PC-9 (cell line): ENCODE data around the gene CAB39L. TPM values are rescaled to one million over a fixed set of nuclear protein-coding genes. Genes with fewer than 3 reads are reported as not detected.

Experiments used
- BruUV-seq: library from RNA; stranded (reverse); fragments of 400-500 nt; replicated peaks from 2 replicates; lab custom pipeline; 2021; lab: Mats Ljungman, UMichigan
- CTCF ChIA-PET: fragments of 300-600 bp; sonication (Branson Sonifier 250); formaldehyde crosslinking; loops from one replicate; lab custom pipeline; 2022; ENCODE audit warnings: antibody characterized with exemption; lab: Charles Lee
- POLR2A ChIA-PET: fragments of 300-600 bp; sonication (Branson Sonifier 250); formaldehyde crosslinking; loops from one replicate; lab custom pipeline; 2022; ENCODE audit warnings: antibody characterized with exemption; ENCODE audit not compliant: unreplicated experiment; lab: Charles Lee
- DNase-seq, 2 experiments: peaks; one replicate each; pipeline versions ENCODE4 v3.0.0 to v3.0.0-alpha.2; 2015 to 2022; ENCODE audit warnings: mixed read lengths in 1 of 2
- H2AFZ ChIP-seq: fragments of 200-600 bp; sonication (generic); 2 replicates; pipeline ENCODE4 v1.8.1; 2017; ENCODE audit warnings: antibody characterized with exemption
- H3F3A ChIP-seq: fragments of 200-600 bp; sonication (generic); 2 replicates; pipeline ENCODE4 v1.8.1; 2017; ENCODE audit warnings: antibody characterized with exemption, mild to moderate bottlenecking, low read depth; ENCODE audit not compliant: insufficient read depth
- H3K27ac ChIP-seq: fragments of 200-600 bp; sonication (generic); 2 replicates; pipeline ENCODE4 v1.6.1; 2016; ENCODE audit warnings: mixed run types
- H3K27me3 ChIP-seq: fragments of 200-600 bp; sonication (generic); 2 replicates; pipeline ENCODE4 v1.6.1; 2016; ENCODE audit warnings: low read depth, mixed run types; ENCODE audit not compliant: insufficient read depth
- H3K36me3 ChIP-seq: fragments of 200-600 bp; sonication (generic); 2 replicates; pipeline ENCODE4 v1.6.1; 2016; ENCODE audit warnings: low read depth, mixed run types
- H3K4me1 ChIP-seq: fragments of 200-600 bp; sonication (generic); replicated peaks from 2 replicates; pipeline ENCODE4 v1.6.1; 2016; ENCODE audit warnings: mixed run types; ENCODE audit not compliant: insufficient read depth
- H3K4me2 ChIP-seq: fragments of 200-600 bp; sonication (generic); 2 replicates; pipeline ENCODE4 v1.6.1; 2017; ENCODE audit warnings: mixed run types
- H3K4me3 ChIP-seq: fragments of 200-600 bp; sonication (generic); 2 replicates; pipeline ENCODE4 v1.6.1; 2016; ENCODE audit warnings: mixed run types
- H3K79me2 ChIP-seq: fragments of 200-600 bp; sonication (generic); 2 replicates; pipeline ENCODE4 v1.6.1; 2017; ENCODE audit warnings: low read depth, mixed run types
- H3K9me2 ChIP-seq: fragments of 200-600 bp; sonication (generic); 2 replicates; pipeline ENCODE4 v1.8.1; 2017; ENCODE audit warnings: mild to moderate bottlenecking; ENCODE audit not compliant: insufficient read depth
- H3K9me3 ChIP-seq: fragments of 200-600 bp; sonication (generic); 2 replicates; pipeline ENCODE4 v1.8.1; 2016; ENCODE audit warnings: low read depth; ENCODE audit not compliant: insufficient read depth
- H4K20me1 ChIP-seq: fragments of 200-600 bp; sonication (generic); 2 replicates; pipeline ENCODE4 v1.8.1; 2017; ENCODE audit not compliant: insufficient read depth
- CTCF ChIP-seq: fragments of 200-600 bp; sonication (generic); conservative IDR thresholded peaks from 2 replicates; pipeline ENCODE4 v1.6.1; 2017; ENCODE audit warnings: mixed run types, antibody characterized with exemption, mild to moderate bottlenecking, moderate library complexity
- EZH2 ChIP-seq: fragments of 200-600 bp; sonication (generic); IDR thresholded peaks from 2 replicates; pipeline ENCODE4 v1.8.0; 2017; ENCODE audit warnings: antibody characterized with exemption, low read depth
- intact Hi-C: fragments of 100-400 bp; cut with micrococcal nuclease; formaldehyde crosslinking; loops from one replicate; pipeline ENCODE4 v1.10.0; 2022; ENCODE audit not compliant: unreplicated experiment
- total RNA-seq: library from RNA; stranded (reverse); gene quantifications from 2 replicates; pipeline ENCODE4 v1.2.3, GENCODE V29; 2021

Gene CAB39L
- total RNA-seq, 1 experiment from 2014 or later = 10.7 TPM

GRCh38 chr13:49308097-49308875 lies 135.6 kb downstream of the CAB39L start:
- H2AFZ ChIP-seq = no peak overlapping the region
- TF ChIP-seq EZH2 = no peak
- TF ChIP-seq CTCF = no peak
- H3K27ac ChIP-seq = no peak overlapping the region
- H3K4me1 ChIP-seq = no peaks in the 10 kb centered on the region; the same call in 1 of the 2 replicates
- CTCF ChIA-PET = interaction anchor here (0.5 to 0.6 kb wide), 3 partner anchors 128 to 1750 kb away, joined by 3 to 7 read pairs (median 4); no protein-coding TSS in a partner anchor
- no peak overlapping the region for H3K4me2 ChIP-seq
- H3K9me2 ChIP-seq = no peaks in the 10 kb centered on the region
- no peak for DNase-seq
- no peaks in the 10 kb centered on the region for H3K9me3 ChIP-seq
- no peak overlapping the region for H3K4me3 ChIP-seq
- POLR2A ChIA-PET = interaction anchor here (0.7 kb wide), 1 partner anchor 107 kb away, joined by 3 read pairs; no protein-coding TSS in a partner anchor
- H3F3A ChIP-seq = no peaks in the 10 kb centered on the region; the same call in 1 of the 2 replicates
- no peaks in the 10 kb centered on the region for H3K36me3 ChIP-seq
- H3K27me3 ChIP-seq = no peaks in the 10 kb centered on the region
- H4K20me1 ChIP-seq = no peaks in the 10 kb centered on the region
- BruUV-seq = no TSS peak
- no peaks in the 10 kb centered on the region for H3K79me2 ChIP-seq
- intact Hi-C loops = loop anchor here (10.0 kb wide), 2 partner anchors 187 to 547 kb away; partner anchors contain the start of gene PHF11

- POLR2A ChIA-PET = no interaction called here
- Histone ChIP-seq H3K9me2 (no peaks in the 10 kb centered on the region), H3K4me2 (no peak overlapping the region), H2AFZ (no peak overlapping the region), H3K27me3 (no peaks in the 10 kb centered on the region), H3K9me3 (no peaks in the 10 kb centered on the region), H3K36me3 (no peaks in the 10 kb centered on the region), H3K27ac (no peak overlapping the region), H3K4me1 (no peaks in the 10 kb centered on the region; the same call in 1 of the 2 replicates), H3K79me2 (no peaks in the 10 kb centered on the region), H3F3A (no peaks in the 10 kb centered on the region; the same call in 1 of the 2 replicates), H4K20me1 (no peaks in the 10 kb centered on the region), H3K4me3 (no peak overlapping the region)
- intact Hi-C loops = loop anchor here (10.0 kb wide), 2 partner anchors 187 to 547 kb away; partner anchors contain the start of gene PHF11
- TF ChIP-seq CTCF = no peak
- TF ChIP-seq EZH2 = no peak
- CTCF ChIA-PET = interaction anchor here (0.5 kb wide), 1 partner anchor 1751 kb away, joined by 7 read pairs; no protein-coding TSS in a partner anchor
- DNase-seq = no peak
- BruUV-seq = no TSS peak
Measured at GRCh38 chr13:49307365-49307764, 136.5 kb downstream of the CAB39L start.

- H3K79me2 ChIP-seq = no peaks in the 10 kb centered on the region
- CTCF ChIA-PET = no interaction called here
- no peak overlapping the region for H3K4me2 ChIP-seq
- H3K27me3 ChIP-seq = no peaks in the 10 kb centered on the region
- H3K4me1 ChIP-seq = no peaks in the 10 kb centered on the region; the same call in 1 of the 2 replicates
- H4K20me1 ChIP-seq = no peaks in the 10 kb centered on the region
- H3K9me2 ChIP-seq = no peaks in the 10 kb centered on the region
- no peaks in the 10 kb centered on the region; the same call in 1 of the 2 replicates for H3F3A ChIP-seq
- no peak overlapping the region for H3K4me3 ChIP-seq
- intact Hi-C loops = loop anchor here (10.0 kb wide), 2 partner anchors 189 to 549 kb away; partner anchors contain the start of gene PHF11
- BruUV-seq = no TSS peak
- H2AFZ ChIP-seq = no peak overlapping the region
- no peak overlapping the region for H3K27ac ChIP-seq
- TF ChIP-seq EZH2 = no peak
- TF ChIP-seq CTCF = no peak
- no peaks in the 10 kb centered on the region for H3K9me3 ChIP-seq
- no peak for DNase-seq
- no peaks in the 10 kb centered on the region for H3K36me3 ChIP-seq
- POLR2A ChIA-PET = no interaction called here
Measured at GRCh38 chr13:49305792-49306425, 138.0 kb downstream of the CAB39L start.
